ENCODE results near the gene FKBP3. TPM values are rescaled to one million over a fixed set of nuclear protein-coding genes. Genes with fewer than 3 reads are reported as not detected.

FKBP3 gene
- total RNA-seq: 45.8 and 46.2 TPM in 2 replicates

GRCh38 chr14:45134051-45134958, at the start of gene FKBP3:
Gene FKBP3, minus strand, starts transcription at chr14:45134481. Its CDS starts 25 bp downstream, at chr14:45134456.

GRCh38 chr14:45135659-45136395, 1.5 kb upstream of the FKBP3 start, which contains the start of gene FANCM:
Gene FANCM, plus strand, starts transcription at chr14:45135930. Its CDS starts 102 bp downstream, at chr14:45136032.

GRCh38 chr14:45083976-45084722, 50.1 kb downstream of the FKBP3 start, which contains the start of gene PRPF39:
Gene PRPF39, plus strand, starts transcription at chr14:45084116. Its CDS starts 11,124 bp downstream, at chr14:45095240.

Other genes with a start within 250 kb of the FKBP3 start
- 4.3 and 6.6 TPM in 2 replicates for gene KLHL28, start 172.5 kb downstream of the FKBP3 start, total RNA-seq
- gene TOGARAM1, start 172.3 kb downstream of the FKBP3 start, total RNA-seq: 5.6 and 18.2 TPM in 2 replicates
- 9.3 and 15.3 TPM in 2 replicates for gene PRPF39, start 50.4 kb downstream of the FKBP3 start, total RNA-seq
- gene FANCM, start 1.4 kb upstream of the FKBP3 start, total RNA-seq: 3.0 and 12.3 TPM in 2 replicates
- gene MIS18BP1, start 118.7 kb upstream of the FKBP3 start, total RNA-seq: 23.1 and 26.7 TPM in 2 replicates